22Rv1 (cell line): ENCODE measurements around the gene CH25H.

Experiments
- H3K27ac ChIP-seq: fragments of 450-650 bp; 2 replicates; pipeline ENCODE4 v1.5.1; 2017
- ZFX ChIP-seq: fragments of 450-650 bp; IDR thresholded peaks from 2 replicates; pipeline ENCODE4 v1.6.1; 2017; ENCODE audit warnings: antibody characterized with exemption, borderline replicate concordance
- TF ChIP-seq, protein P1 (sequence below): fragments of 450-650 bp; IDR thresholded peaks from 2 replicates; pipeline ENCODE4 v1.5.1; 2017; ENCODE audit warnings: mild to moderate bottlenecking

Gene CH25H

DNA sequence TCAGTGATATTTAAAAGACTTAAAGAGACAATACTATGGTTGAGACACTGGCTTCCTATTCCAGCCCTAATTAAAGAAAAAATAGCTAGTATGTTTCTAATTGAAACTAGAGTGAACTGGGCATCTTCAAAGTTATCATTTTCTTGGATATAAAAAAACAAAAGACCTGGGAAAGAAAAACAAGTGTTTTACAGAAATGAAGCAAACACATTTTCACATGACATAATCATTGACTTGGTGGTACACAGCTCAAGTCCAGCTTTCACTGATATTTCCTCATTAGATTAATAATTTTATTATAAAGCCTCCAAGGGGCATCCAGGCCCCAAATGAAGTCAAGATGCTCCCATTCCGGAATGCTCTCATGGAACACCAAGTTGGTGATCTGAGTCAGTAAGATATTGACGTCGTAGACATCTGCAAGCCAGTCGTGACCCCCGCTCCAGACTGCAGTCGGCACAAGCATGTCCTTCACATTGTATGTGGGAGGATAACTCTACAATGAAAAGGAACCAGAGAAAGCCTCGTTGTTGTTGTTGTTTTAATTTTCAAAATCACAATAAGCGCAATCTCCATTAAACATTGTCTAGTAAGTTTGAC is 7.5 kb upstream of the CH25H start:
- TF ChIP-seq, protein P1, sequence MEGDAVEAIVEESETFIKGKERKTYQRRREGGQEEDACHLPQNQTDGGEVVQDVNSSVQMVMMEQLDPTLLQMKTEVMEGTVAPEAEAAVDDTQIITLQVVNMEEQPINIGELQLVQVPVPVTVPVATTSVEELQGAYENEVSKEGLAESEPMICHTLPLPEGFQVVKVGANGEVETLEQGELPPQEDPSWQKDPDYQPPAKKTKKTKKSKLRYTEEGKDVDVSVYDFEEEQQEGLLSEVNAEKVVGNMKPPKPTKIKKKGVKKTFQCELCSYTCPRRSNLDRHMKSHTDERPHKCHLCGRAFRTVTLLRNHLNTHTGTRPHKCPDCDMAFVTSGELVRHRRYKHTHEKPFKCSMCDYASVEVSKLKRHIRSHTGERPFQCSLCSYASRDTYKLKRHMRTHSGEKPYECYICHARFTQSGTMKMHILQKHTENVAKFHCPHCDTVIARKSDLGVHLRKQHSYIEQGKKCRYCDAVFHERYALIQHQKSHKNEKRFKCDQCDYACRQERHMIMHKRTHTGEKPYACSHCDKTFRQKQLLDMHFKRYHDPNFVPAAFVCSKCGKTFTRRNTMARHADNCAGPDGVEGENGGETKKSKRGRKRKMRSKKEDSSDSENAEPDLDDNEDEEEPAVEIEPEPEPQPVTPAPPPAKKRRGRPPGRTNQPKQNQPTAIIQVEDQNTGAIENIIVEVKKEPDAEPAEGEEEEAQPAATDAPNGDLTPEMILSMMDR: no peak
- TF ChIP-seq ZFX: no peak

DNA sequence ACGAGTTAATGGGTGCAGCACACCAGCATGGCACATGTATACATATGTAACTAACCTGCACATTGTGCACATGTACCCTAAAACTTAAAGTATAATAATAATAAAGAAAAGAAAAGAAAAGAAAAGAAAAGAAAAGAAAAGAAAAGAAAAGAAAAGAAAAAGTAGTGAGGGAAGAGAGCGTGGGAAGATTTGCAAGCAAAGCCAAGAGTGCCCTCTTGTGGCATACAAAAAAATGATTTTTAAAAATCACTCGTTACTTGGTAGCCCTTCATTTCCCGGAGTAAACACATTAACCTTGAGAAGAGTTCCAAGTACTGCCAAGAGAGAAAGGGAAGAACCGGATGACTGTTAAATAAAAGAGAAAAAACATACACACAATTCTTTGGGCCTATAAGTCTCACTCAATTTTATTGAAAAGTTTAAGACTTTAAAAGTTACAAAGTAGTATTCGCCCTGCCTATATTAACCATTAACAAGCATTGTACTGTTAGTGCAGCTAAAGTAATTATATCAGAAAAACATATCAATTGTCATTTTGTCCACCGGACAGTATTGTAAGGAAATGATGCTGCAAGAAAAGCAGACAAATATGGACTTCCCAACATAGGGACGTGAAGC is 6.2 kb upstream of the CH25H start:
- H3K27ac ChIP-seq: no peak overlapping the region
- TF ChIP-seq, protein P1: peak; percentile 87
- no peak for TF ChIP-seq ZFX

More for the DNA sequence above, 7.5 kb upstream of the CH25H start:
- H3K27ac ChIP-seq: no peak overlapping the region

DNA sequence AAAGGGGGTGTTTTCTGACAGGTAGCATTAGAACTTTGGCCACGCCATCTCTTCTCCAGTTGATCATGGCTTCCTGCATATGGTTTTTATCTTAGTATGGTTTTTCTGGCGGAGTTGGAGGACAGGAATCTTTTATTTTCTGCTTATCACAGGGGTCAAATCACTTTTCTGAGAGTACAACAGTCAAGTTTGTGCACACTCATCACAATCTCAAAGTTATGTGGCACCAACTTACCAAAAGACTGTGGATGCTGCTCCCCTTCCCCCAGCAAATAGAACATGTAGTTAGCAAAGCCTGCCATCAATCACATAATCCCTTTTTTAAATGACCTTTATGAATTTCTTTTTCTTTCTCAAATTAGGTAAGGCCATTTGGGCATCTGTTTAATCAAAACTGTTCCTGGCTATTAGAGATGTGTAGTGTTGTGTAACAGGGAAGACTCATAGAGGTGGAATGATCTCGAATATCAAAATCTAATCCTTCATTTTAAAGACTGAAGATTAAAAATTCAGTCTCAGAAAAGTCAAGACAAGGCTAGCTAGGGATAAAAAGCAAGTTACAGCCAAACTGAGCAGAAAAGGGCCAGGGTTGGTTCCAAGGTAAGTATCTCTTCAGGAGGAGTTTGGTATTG is 3.8 kb upstream of the CH25H start:
- no peak overlapping the region for H3K27ac ChIP-seq
- TF ChIP-seq ZFX: no peak
- TF ChIP-seq, protein P1: no peak

DNA sequence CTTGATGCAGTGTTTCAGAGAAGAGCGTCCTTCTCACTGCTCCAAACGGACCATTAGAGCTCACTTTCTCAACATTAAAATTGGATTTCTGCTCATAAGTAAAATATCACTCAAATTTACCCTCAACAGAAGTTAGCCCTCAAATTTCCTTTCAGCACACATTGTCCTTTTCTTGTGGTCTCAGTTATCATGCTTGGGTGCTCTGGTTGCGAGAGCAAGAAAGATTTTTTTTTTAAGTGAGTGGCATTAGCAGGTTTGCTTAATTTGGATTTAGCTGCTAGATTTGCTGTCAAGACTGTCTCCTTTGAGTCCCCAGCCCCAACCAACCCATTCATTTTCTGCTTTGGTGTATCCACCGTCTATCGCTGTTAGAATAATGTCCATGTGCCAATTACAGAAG is 2.6 kb upstream of the CH25H start:
- no peak overlapping the region for H3K27ac ChIP-seq
- TF ChIP-seq, protein P1: no peak

DNA sequence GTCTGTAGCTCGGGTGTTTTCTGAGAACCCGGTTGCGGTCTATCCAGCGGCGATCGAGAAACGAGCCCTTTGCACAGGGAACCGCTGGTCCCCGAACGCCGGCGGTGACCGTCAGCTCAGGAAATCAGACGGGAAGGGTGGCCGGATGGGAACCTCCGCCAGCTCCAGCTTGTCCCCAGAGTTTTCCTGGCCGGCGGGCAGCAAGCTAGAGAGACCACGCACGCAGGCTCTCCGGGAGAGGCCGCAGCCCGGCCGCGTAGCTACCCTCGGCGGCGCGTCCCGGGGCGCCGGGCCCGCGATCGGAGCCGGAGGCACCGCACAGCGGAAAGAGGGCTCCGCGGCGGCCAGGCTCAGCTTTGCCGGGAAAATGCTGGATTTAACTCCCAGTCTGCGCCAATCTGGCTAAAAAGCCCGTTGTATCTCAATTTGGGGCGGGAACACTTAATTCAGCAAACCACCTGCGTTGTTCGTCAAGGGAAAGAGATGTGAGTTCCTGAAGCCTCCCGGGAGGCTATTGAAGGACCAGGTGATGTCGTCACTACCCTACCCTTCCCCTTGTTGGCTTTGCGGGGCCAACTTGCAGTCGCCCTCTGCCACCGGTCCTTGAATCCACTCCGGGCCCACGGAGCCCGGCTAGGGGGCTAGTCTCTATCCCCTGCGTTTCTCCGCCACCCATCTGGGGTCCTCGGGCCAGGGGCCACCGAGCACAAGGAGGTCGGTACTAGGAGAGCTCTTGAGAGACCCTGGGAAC is 859 bp upstream of the CH25H start:
- TF ChIP-seq, protein P1: no peak
- no peak for TF ChIP-seq ZFX
- H3K27ac ChIP-seq: no peak overlapping the region

DNA sequence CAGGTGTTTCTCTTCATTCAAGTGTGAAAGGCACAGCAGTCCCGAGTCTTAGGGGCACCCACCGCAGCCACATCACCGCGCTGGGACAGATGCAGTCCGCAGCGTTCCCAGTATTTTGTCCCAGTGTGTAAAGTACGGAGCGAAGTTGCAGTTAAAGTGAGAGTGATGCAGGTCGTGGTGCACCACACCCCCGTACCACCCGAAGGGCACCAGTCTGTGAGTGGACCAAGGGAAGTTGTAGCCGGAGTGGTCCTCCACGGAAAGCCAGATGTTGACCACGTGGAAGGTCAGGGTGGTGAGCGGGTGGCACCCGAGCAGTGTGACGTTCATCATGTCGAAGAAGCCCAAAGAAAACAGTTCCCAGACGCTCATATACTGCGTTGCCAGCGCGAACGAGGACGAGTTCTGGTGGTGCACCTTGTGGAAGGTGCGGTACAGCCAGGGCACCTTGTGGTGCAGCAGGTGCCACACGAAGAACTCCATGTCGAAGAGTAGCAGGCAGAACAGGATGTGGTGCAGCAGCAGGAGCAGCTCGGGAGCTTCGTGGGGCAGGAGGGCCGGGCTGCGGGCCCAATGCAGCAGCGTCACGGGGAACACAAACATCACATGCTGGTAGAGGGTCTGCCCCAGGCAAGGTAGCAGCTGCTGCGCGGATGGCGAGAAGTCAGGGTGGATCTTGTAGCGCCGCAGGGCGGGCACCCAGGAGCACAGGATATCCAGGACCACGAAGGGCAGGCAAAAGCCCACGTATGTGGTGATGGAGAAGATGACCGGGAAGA is 526 bp downstream of the CH25H start:
- peak overlapping the region; percentile 13; the same call in 1 of the 2 replicates for H3K27ac ChIP-seq
- TF ChIP-seq ZFX: no peak
- TF ChIP-seq, protein P1: no peak
